ENCODE measurements around the gene FSTL5.

FSTL5 gene

DNA sequence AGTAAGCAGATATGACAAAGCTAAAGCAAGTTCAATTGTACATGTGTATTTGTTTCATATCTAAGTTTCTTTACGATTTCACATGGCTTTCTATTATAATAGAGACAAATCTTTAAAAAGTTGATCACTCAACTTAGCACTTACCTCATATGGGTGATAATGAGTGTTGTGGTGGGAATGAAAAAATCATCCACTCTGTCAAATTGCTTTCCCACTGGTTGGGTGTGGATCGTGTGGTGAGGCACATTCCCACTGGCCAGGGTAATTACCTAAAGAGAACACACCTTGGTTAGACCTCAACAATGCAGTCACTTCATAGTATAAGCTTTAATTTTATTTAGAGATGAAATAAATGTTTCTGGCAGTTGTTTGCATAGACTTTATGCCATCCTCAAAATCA, 708.9 kb downstream of the FSTL5 start:
- no peak for DNase-seq

DNA sequence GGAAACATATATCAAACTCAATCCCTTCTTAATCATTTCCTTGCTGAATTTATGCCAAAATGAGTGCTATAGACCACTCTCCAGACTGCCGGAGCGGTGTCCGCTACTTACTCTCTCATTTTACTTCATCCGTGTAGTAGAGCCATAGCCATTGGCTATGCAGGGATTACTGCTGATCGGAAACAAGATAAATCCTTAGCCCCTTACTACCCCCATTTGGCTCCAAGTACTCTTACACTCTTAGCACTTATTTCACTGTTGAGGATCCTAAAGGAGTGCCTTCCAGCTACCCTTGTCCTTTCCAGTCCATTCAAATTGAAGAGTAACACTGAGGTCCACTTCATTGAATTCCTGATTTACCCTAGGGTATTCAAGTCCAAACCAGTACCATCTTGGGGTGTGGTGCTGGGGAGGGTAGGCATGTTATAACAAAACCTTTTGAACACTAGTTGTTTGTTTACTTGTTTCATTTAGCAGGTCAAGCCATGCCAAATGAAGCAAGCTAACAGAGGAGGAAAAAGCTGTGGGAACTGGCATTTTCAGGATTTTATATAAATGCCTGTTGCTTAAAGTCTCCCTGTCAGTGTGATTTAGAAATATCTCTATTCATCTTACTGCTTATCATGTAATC, 715.1 kb downstream of the FSTL5 start:
- DNase-seq: no peak

DNA sequence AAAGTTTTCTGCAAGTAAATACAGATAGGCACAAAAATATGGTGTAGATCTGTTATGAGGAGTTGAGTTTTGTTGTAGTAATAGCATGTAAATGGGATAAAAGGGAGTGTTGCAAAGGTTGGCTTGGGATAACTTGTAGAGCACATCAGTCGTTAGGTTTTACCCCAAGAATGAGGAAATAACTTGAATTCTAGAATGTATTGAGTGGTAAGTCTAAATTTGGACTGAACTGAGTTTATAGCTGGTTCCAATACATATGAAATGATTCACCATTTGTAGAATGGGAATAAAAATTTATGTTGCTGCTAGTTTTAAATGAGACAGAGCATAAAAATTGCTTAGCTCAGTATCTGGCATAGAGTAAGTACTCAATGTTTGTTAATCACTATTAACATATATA, 719.2 kb downstream of the FSTL5 start:
- DNase-seq: no peak

GRCh38 chr4:161442921-161443320, 720.9 kb downstream of the FSTL5 start:
- peak in 1 of 51 donors; percentile 7 for DNase-seq

- no peak for DNase-seq
Observed at GRCh38 chr4:161438096-161438495, 725.7 kb downstream of the FSTL5 start.

GRCh38 chr4:161428180-161428965, 735.4 kb downstream of the FSTL5 start:
- no peak for DNase-seq

DNA sequence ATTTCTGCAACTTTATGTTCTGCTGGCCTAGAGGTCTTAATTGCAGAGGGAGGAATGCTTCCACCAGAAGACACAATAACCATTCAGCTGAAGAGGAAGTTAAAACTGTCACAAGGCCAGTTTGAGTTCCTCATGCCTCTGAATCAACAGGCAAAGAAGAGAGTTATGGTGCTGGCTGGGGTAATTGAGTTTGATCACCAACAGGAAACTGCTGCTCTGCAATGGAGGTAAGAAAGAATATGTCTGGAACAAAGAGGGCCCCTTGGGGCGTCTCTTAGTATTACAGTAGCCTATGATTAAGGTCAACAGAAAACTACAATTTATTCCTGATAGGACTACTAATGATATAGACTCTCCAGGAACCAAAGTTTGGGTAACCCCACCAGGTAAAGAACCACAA, 744.0 kb downstream of the FSTL5 start:
- no peak for DNase-seq

DNA sequence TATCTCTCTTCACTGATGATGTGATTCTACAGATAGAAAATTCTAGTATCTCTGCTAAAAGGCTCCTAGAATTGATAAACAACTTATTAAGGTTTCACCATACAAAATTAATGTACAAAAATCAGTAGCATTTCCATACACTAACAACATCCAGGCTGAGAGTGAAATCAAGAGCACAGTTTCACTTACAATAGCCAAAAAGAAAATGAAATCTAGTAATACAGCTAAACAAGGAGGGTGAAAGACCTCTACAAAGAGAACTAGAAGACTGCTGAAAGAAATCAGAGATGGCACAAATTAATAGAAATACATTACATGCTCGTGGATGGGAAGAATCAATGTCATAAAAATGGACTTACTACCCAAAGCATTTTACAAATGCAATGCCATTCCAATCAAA, 751.9 kb downstream of the FSTL5 start:
- no peak for DNase-seq

GRCh38 chr4:161404346-161405110, 759.3 kb downstream of the FSTL5 start:
- no peak for DNase-seq

GRCh38 chr4:161403781-161404180, 760.0 kb downstream of the FSTL5 start:
- no peak for DNase-seq

DNA sequence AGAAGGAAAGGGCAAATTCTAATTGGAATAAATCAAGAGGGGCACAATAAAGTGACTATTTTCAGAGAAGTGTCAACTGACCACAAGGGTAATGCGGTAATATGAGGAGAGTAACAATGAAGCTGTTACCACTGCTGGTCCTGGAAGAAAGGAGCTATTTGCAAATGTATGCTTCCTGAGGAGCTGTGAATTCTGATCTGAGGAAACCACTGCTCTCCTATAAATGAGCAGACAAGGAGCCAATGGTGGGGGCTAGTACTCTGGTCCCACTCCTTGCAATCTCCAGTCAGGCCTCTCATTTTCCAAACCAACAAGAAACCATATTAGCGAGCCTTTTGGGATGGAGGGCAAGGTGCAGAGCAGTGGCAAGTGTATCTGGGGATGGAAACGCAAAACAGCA, 770.2 kb downstream of the FSTL5 start:
- no peak for DNase-seq

DNA sequence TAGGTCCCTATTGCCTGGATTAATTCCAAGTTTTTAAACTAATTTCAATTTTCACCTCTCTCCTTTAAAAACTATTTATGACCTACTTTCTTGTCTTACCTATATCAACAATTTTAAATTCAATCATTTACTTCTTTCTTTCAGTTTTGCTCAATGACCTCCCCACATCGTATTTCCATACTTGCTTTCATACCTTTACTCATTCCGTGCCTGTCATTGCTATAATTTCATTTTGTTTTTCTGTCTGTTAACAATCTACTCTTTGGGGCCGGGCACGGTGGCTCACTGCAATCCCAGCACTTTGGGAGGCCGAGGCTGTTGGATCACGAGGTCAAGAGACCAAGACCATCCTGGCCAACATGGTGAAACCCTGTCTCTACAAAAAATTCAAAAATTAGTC, 781.1 kb downstream of the FSTL5 start:
- DNase-seq: no peak

DNA sequence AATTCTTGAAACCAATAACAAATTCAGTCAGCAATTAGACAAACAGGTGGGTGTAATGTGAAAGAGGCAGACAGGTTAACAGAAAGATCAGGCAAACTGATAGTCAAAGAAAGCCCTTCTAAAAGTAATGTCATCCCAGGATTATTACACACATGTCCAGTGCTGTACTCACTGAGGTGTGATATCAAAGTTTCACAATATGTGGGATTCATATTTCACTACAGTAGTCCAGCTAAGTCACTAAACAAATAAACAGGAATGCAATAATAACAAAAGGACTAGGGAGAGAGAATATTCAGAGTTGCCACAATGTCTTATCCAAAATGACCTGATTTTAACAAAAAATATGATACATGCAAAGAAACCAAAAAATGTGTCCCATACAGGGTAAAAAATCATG, 787.5 kb downstream of the FSTL5 start:
- no peak for DNase-seq

- peak in 1 of 51 donors; percentile 6 for DNase-seq
Observed at GRCh38 chr4:161364681-161365080, 799.1 kb downstream of the FSTL5 start.

DNA sequence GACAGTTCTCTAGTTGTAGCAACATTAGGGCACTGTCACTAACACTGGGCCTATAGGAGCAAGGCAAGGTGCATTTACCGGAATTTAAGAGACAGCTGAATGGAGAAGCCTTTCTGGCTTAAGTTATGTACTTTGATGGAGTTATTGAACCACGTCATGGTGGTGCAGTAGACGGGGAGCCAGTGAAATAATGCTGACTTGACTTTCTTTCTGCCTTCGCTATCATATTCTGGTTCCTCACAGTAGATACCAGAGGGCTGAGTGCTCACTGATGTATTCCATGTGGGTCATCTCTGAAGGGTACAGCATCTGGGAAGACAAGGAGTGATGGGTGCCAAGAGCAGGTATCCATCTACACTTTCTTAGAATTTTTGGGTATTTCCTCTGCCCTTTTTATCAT, 802.8 kb downstream of the FSTL5 start:
- DNase-seq: no peak

- no peak for DNase-seq
Observed at GRCh38 chr4:161359491-161359890, 804.3 kb downstream of the FSTL5 start.

DNA sequence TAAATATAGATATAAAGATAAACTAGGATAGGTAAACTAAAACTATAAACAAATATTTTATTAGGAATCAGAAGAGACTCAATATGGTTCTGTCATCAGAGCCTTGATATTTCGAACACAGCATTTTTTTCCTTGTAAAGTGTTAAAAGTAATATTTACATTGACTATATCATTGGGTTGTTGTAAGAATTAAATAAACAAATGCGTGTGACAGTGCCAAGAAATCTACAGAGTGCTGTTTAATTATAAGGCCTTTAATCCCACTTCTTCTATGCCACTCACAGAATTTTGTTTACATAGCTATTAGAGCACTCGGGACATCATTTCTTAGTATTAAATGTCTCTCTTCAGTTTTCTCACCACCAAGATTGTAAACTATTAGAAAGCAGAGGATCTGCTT, 807.4 kb downstream of the FSTL5 start:
- no peak for DNase-seq

DNA sequence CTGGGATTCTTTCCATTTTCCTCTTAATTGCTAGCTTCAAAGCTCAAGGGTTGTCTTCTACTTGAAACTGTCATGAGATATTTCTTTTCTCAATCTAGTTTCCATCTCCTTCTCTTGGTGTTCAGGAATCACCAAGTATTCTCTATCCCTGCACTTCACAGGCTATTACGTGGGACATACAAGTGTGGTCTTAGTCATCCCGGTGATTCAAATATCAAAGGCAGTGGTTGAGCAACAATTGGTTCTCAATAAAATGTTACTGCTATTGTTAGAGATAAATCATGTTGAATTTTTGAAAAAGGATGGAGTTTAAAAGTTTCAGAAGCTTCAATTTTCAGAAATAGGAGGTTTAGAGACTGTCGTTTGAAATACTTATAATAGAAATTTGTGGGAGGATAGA, 812.9 kb downstream of the FSTL5 start:
- no peak for DNase-seq

DNA sequence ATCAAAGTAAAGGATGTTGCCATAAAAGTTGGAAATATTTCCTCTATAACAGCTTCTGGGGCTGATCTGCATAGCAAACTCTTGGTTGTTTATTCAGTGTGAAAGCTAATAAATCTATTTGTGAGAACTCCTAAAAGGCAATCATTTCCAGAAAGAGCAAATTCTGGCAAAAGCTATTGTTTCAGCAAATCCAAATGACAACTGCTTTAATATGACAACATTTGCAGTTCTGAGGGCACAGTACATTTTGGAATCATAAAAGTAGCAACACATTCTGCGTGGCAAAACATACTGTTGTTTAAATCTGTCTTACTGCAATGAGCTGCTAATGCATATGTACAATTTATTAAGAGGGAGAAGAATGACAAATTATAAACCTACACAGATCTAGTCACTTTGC, 818.1 kb downstream of the FSTL5 start:
- no peak for DNase-seq

GRCh38 chr4:161343569-161343950, 820.2 kb downstream of the FSTL5 start:
- DNase-seq: no peak

GRCh38 chr4:161342881-161343568, 820.8 kb downstream of the FSTL5 start:
- DNase-seq: no peak

DNA sequence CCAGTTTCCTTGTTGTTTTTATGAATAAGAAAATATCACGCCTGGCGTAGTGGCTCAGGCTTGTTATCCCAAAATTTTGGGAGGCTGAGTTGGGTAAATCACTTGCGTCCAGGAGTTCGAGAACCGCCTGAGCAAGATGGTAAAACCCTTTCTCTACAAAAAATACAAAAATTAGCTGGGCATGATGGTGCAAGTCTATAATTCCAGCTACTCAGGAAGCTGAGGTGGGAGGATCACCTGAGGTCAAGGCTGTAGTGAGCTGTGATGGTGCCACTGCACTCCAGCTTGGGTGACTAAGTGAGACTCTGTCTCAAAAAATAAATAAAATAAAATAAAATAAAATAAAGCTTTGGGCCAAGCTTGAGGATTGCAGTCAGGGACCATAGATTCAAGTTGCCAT, 827.2 kb downstream of the FSTL5 start:
- DNase-seq: no peak

All from hypothalamus (tissue), 51 donors.